Activated CD4-positive, alpha-beta T cell treated with anti-CD3 and anti-CD28 coated beads, Interleukin-2, amount 50 U/mL, for 1 hour (primary cell): ENCODE data around the gene ZBTB45.
A peak's percentile ranks its signal among the peaks of the same experiment; 100 is the strongest.

Source experiments
- DNase-seq: peaks from one replicate; pipeline ENCODE4 v3.0.0-alpha.2; 2020

Gene ZBTB45

GRCh38 chr19:58519355-58520256 is at the start of gene ZBTB45:
Gene ZBTB45, minus strand, starts transcription at chr19:58519810. Its CDS starts 2,137 bp downstream, at chr19:58517673.
- peak; percentile 86 for DNase-seq

- no peak for DNase-seq
Measured at GRCh38 chr19:58568453-58569130, 49.0 kb upstream of the ZBTB45 start.

GRCh38 chr19:58566989-58567388 is 47.4 kb upstream of the ZBTB45 start:
- DNase-seq, result no peak

- no peak for DNase-seq
Measured at GRCh38 chr19:58563823-58564222, 44.2 kb upstream of the ZBTB45 start.

GRCh38 chr19:58563034-58563573 is 43.5 kb upstream of the ZBTB45 start:
- DNase-seq, result no peak

- DNase-seq, result no peak
Measured at GRCh38 chr19:58562122-58563033, 42.8 kb upstream of the ZBTB45 start.

GRCh38 chr19:58561373-58562121 is 41.9 kb upstream of the ZBTB45 start:
- DNase-seq, result no peak

GRCh38 chr19:58560921-58561320 is 41.3 kb upstream of the ZBTB45 start:
- no peak for DNase-seq

GRCh38 chr19:58560007-58560887 is 40.6 kb upstream of the ZBTB45 start:
- no peak for DNase-seq

GRCh38 chr19:58559275-58560006 is 39.8 kb upstream of the ZBTB45 start:
- DNase-seq, result peak; percentile 41

GRCh38 chr19:58558623-58559274 is 39.1 kb upstream of the ZBTB45 start:
- DNase-seq, result peak; percentile 100

- peak; percentile 59 for DNase-seq
Measured at GRCh38 chr19:58558066-58558622, 38.5 kb upstream of the ZBTB45 start, which contains the start of gene UBE2M. Gene UBE2M, minus strand, starts transcription at chr19:58558611. Its CDS starts 230 bp downstream, at chr19:58558381.

- DNase-seq, result no peak
Measured at GRCh38 chr19:58557221-58558065, 37.8 kb upstream of the ZBTB45 start.

GRCh38 chr19:58556622-58557220 is 37.1 kb upstream of the ZBTB45 start:
- DNase-seq, result no peak

- DNase-seq, result no peak
Measured at GRCh38 chr19:58555920-58556621, 36.5 kb upstream of the ZBTB45 start.

- no peak for DNase-seq
Measured at GRCh38 chr19:58555369-58555885, 35.8 kb upstream of the ZBTB45 start.
